Vagina (tissue), 2 donors: ENCODE results near the gene RHBG. TPM values are rescaled to one million over a fixed set of nuclear protein-coding genes. Genes with fewer than 3 reads are reported as not detected.

Experiments
- DNase-seq, 2 donors: peaks; one replicate each; pipeline ENCODE4 v3.0.0-alpha.2; 2017; ENCODE audit errors: extremely low spot score in 2 of 2
- H3K27ac ChIP-seq: fragments of 200-600 bp; sonication (generic); one replicate; pipeline ENCODE4 v1.5.1; 2019
- H3K27me3 ChIP-seq: fragments of 200-600 bp; sonication (generic); one replicate; pipeline ENCODE4 v1.5.1; 2019
- H3K36me3 ChIP-seq, 2 donors: fragments of 200-600 bp; sonication (generic); one replicate each; pipeline ENCODE4 v1.5.1; 2017 to 2019
- H3K4me1 ChIP-seq: fragments of 200-600 bp; sonication (generic); one replicate; pipeline ENCODE4 v1.5.1; 2019
- H3K4me3 ChIP-seq, 2 donors: fragments of 200-600 bp; sonication (generic); 1 replicate in 1 of 2; 2 replicates in 1 of 2; pipeline ENCODE4 v1.5.1; 2016 to 2019
- H3K9me3 ChIP-seq: fragments of 200-600 bp; sonication (generic); one replicate; pipeline ENCODE4 v1.5.1; 2019
- CTCF ChIP-seq, 3 experiments: fragments of 450-650 bp in 2 of 3; fragments of 200-600 bp in 1 of 3; sonication (generic) in 1 of 3; IDR thresholded peaks; one replicate each; pipeline ENCODE4 v1.5.1; 2017 to 2019; ENCODE audit warnings: antibody characterized with exemption in 3 of 3, mild to moderate bottlenecking in 2 of 3, moderate library complexity in 2 of 3
- POLR2A ChIP-seq, 2 donors: fragments of 450-650 bp; IDR thresholded peaks; one replicate each; pipeline ENCODE4 v1.6.1; 2017; ENCODE audit warnings: antibody characterized with exemption in 2 of 2, mild to moderate bottlenecking in 2 of 2, moderate library complexity in 2 of 2
- POLR2AphosphoS5 ChIP-seq, 2 donors: sonication (generic); formaldehyde crosslinking; IDR thresholded peaks; one replicate each; pipeline ENCODE4 v1.9.0; 2017; ENCODE audit warnings: antibody characterized with exemption in 2 of 2, mild to moderate bottlenecking in 2 of 2, low read depth in 1 of 2; ENCODE audit not compliant: insufficient read depth in 1 of 2
- intact Hi-C: fragments of 100-400 bp; cut with DNase I; formaldehyde crosslinking; loops from one replicate; pipeline ENCODE4 v1.15.1; 2023
- total RNA-seq: library from RNA; depleted of rRNA; stranded (reverse); fragments of >200 nt; gene quantifications from one replicate; pipeline ENCODE4 v1.2.3, GENCODE V29; 2016

The RHBG gene
- total RNA-seq, 1 donor from 2014 or later = not detected

- intact Hi-C loops = no loop called here
- DNase-seq = no peak
- Histone ChIP-seq H3K27ac (no peak overlapping the region), H3K4me3 (no peak overlapping the region), H3K9me3 (no peaks in the 10 kb centered on the region), H3K4me1 (no peaks in the 10 kb centered on the region), H3K36me3 (no peaks in the 10 kb centered on the region), H3K27me3 (no peaks in the 10 kb centered on the region)
- TF ChIP-seq CTCF (IDR thresholded peaks at IDR 0.05) (no peak), POLR2A (IDR thresholded peaks at IDR 0.05) (no peak), POLR2AphosphoS5 (IDR thresholded peaks at IDR 0.05; ENCODE audit: insufficient read depth in 1 of 2, low read depth in 1 of 2) (no peak)
Measured at GRCh38 chr1:156428746-156429288, 59.8 kb downstream of the RHBG start.

- Histone ChIP-seq H3K4me3 (no peak overlapping the region), H3K36me3 (no peaks in the 10 kb centered on the region), H3K4me1 (no peaks in the 10 kb centered on the region), H3K27ac (no peak overlapping the region), H3K27me3 (no peaks in the 10 kb centered on the region), H3K9me3 (no peaks in the 10 kb centered on the region)
- TF ChIP-seq POLR2A (IDR thresholded peaks at IDR 0.05) = no peak
- DNase-seq = no peak
- intact Hi-C loops = no loop called here
Measured at GRCh38 chr1:156429313-156430060, 60.5 kb downstream of the RHBG start.

- H3K27me3 ChIP-seq = no peaks in the 10 kb centered on the region
- no peak overlapping the region for H3K4me3 ChIP-seq
- H3K27ac ChIP-seq = no peak overlapping the region
- H3K36me3 ChIP-seq = no peaks in the 10 kb centered on the region
- peaks cover under 1% of the 10 kb centered on the region for H3K4me1 ChIP-seq
- intact Hi-C loops = no loop called here
- no peak for TF ChIP-seq POLR2AphosphoS5 (IDR thresholded peaks at IDR 0.05; ENCODE audit: insufficient read depth in 1 of 2, low read depth in 1 of 2)
- no peak for TF ChIP-seq CTCF (IDR thresholded peaks at IDR 0.05)
- TF ChIP-seq POLR2A (IDR thresholded peaks at IDR 0.05) = no peak
- no peaks in the 10 kb centered on the region for H3K9me3 ChIP-seq
- DNase-seq = no peak
Measured at GRCh38 chr1:156430303-156430702, 61.3 kb downstream of the RHBG start.

- no peak for TF ChIP-seq CTCF (IDR thresholded peaks at IDR 0.05)
- no peak for TF ChIP-seq POLR2AphosphoS5 (IDR thresholded peaks at IDR 0.05; ENCODE audit: insufficient read depth in 1 of 2, low read depth in 1 of 2)
- TF ChIP-seq POLR2A (IDR thresholded peaks at IDR 0.05) = no peak
- H3K27ac ChIP-seq = no peak overlapping the region
- peaks cover under 1% of the 10 kb centered on the region for H3K27me3 ChIP-seq
- DNase-seq = no peak
- peaks cover 6% of the 10 kb centered on the region for H3K4me1 ChIP-seq
- no peaks in the 10 kb centered on the region for H3K36me3 ChIP-seq
- intact Hi-C loops = no loop called here
- H3K4me3 ChIP-seq = no peak overlapping the region
- no peaks in the 10 kb centered on the region for H3K9me3 ChIP-seq
Measured at GRCh38 chr1:156430866-156431265, 61.9 kb downstream of the RHBG start.

DNA sequence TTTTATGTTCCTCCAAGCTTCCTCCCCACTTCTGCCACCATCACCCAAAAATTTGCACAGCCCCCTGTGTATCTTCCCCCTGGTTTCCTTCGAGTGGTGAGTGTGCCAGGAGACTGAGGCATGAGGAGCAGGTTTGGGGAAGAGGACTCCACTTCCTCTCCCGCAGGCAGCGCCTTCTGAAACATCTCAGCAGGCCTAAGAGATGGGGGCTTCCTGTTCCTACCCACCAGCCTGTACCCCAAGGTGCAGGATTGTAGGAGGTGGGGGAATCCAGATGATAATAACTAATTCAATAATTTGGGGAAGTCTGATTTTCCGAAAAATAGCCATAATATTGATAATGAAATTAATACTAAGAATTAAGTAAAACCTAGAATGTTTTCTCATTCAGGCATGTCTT, 62.4 kb downstream of the RHBG start:
- Histone ChIP-seq H3K27ac (no peak overlapping the region), H3K4me3 (no peak overlapping the region), H3K4me1 (peaks cover 10% of the 10 kb centered on the region), H3K9me3 (no peaks in the 10 kb centered on the region), H3K27me3 (peaks cover 6% of the 10 kb centered on the region), H3K36me3 (no peaks in the 10 kb centered on the region)
- DNase-seq = no peak
- intact Hi-C loops = no loop called here
- TF ChIP-seq CTCF (IDR thresholded peaks at IDR 0.05) = no peak
- TF ChIP-seq POLR2A (IDR thresholded peaks at IDR 0.05) = no peak
- no peak for TF ChIP-seq POLR2AphosphoS5 (IDR thresholded peaks at IDR 0.05; ENCODE audit: insufficient read depth in 1 of 2, low read depth in 1 of 2)
